ENCODE results near the gene ADCY3. TPM values are rescaled to one million over a fixed set of nuclear protein-coding genes. Genes with fewer than 3 reads are reported as not detected.

The ADCY3 gene
- total and polyA plus RNA-seq, 2 of the 13 experiments (the other 11 are each of a cell fraction or from before 2014, with no cell fraction given): 0.11 to 0.61 TPM

DNA sequence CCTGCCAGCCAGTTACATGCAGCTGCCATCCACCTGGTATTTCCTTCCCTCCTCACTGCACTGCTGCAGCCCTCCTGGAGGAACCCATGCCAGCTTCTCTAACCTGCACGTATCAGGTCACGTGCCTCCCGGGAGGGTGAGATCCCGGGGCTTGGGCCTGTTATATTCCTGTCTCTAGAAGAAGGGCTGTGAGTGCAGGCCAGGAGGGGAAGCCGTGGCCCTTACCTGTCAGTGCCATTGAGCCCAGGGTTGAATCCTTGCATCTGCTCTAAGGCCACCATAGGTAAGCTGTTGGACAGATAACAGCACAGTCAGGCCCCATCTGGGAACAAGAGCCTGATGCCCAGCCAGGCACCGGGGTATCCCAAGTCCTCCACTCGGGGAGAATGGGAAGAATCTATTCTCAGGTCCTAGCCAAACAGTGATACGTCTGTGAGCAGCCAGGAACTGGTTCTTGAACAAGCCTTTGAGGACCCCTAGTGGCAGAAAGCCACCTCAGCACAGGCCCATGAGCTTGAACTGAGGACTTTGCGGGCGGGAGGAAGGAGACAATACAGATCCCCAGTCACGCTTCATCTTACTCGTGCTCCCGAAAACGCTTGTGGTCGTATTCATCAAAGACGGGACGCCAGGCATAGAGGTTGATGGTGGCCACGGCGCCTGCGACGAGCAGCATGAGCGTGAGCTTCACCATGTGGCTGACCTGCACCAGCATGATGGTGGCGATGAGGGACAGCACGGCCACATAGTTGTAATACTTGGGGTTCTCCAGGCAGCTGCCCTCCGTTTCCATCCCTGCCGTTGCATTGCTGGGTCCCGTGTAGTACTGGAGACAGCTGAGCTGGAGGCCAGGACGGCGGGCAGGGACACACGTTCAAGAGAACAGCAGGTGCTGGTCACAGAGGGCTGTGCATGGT is 92.5 kb downstream of the ADCY3 start (continued):
- TF ChIP-seq, protein P1, sequence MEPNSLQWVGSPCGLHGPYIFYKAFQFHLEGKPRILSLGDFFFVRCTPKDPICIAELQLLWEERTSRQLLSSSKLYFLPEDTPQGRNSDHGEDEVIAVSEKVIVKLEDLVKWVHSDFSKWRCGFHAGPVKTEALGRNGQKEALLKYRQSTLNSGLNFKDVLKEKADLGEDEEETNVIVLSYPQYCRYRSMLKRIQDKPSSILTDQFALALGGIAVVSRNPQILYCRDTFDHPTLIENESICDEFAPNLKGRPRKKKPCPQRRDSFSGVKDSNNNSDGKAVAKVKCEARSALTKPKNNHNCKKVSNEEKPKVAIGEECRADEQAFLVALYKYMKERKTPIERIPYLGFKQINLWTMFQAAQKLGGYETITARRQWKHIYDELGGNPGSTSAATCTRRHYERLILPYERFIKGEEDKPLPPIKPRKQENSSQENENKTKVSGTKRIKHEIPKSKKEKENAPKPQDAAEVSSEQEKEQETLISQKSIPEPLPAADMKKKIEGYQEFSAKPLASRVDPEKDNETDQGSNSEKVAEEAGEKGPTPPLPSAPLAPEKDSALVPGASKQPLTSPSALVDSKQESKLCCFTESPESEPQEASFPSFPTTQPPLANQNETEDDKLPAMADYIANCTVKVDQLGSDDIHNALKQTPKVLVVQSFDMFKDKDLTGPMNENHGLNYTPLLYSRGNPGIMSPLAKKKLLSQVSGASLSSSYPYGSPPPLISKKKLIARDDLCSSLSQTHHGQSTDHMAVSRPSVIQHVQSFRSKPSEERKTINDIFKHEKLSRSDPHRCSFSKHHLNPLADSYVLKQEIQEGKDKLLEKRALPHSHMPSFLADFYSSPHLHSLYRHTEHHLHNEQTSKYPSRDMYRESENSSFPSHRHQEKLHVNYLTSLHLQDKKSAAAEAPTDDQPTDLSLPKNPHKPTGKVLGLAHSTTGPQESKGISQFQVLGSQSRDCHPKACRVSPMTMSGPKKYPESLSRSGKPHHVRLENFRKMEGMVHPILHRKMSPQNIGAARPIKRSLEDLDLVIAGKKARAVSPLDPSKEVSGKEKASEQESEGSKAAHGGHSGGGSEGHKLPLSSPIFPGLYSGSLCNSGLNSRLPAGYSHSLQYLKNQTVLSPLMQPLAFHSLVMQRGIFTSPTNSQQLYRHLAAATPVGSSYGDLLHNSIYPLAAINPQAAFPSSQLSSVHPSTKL (CRISPR knock-in tag; IDR thresholded peaks at IDR 0.05): peak; percentile 42; the same call in 1 of the 2 replicates
- TF ChIP-seq FOSL1 (CRISPR knock-in tag; IDR thresholded peaks at IDR 0.05; ENCODE audit: borderline replicate concordance) (no peak), ZNF616 (CRISPR knock-in tag; IDR thresholded peaks at IDR 0.05; ENCODE audit: low read depth) (no peak), HNF4A (CRISPR knock-in tag; IDR thresholded peaks at IDR 0.05) (no peak), ZMAT3 (CRISPR knock-in tag; conservative IDR thresholded peaks at IDR 0.05) (no peak), GTF2F1 (IDR thresholded peaks at IDR 0.05; ENCODE audit: low read length) (no peak), ZNF552 (CRISPR knock-in tag; IDR thresholded peaks at IDR 0.05; ENCODE audit: borderline replicate concordance) (0 out of 2 replicates have a peak, but pooled peaks have one; percentile 24), U2AF2 (IDR thresholded peaks at IDR 0.05; ENCODE audit: low read depth, low read length) (no peak), MZF1 (CRISPR knock-in tag; IDR thresholded peaks at IDR 0.05; ENCODE audit: borderline replicate concordance) (no peak), POLR2AphosphoS5 (IDR thresholded peaks at IDR 0.05; ENCODE audit: low read depth, low read length) (no peak), SMAD1 (CRISPR knock-in tag; IDR thresholded peaks at IDR 0.05; ENCODE audit: borderline replicate concordance, low read depth) (peak; percentile 67; the same call in 1 of the 2 replicates)
- TF ChIP-seq, protein P2, sequence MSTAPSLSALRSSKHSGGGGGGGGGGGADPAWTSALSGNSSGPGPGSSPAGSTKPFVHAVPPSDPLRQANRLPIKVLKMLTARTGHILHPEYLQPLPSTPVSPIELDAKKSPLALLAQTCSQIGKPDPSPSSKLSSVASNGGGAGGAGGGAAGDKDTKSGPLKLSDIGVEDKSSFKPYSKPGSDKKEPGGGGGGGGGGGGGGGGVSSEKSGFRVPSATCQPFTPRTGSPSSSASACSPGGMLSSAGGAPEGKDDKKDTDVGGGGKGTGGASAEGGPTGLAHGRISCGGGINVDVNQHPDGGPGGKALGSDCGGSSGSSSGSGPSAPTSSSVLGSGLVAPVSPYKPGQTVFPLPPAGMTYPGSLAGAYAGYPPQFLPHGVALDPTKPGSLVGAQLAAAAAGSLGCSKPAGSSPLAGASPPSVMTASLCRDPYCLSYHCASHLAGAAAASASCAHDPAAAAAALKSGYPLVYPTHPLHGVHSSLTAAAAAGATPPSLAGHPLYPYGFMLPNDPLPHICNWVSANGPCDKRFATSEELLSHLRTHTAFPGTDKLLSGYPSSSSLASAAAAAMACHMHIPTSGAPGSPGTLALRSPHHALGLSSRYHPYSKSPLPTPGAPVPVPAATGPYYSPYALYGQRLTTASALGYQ (CRISPR knock-in tag; IDR thresholded peaks at IDR 0.05): no peak
- TF ChIP-seq, protein P3, sequence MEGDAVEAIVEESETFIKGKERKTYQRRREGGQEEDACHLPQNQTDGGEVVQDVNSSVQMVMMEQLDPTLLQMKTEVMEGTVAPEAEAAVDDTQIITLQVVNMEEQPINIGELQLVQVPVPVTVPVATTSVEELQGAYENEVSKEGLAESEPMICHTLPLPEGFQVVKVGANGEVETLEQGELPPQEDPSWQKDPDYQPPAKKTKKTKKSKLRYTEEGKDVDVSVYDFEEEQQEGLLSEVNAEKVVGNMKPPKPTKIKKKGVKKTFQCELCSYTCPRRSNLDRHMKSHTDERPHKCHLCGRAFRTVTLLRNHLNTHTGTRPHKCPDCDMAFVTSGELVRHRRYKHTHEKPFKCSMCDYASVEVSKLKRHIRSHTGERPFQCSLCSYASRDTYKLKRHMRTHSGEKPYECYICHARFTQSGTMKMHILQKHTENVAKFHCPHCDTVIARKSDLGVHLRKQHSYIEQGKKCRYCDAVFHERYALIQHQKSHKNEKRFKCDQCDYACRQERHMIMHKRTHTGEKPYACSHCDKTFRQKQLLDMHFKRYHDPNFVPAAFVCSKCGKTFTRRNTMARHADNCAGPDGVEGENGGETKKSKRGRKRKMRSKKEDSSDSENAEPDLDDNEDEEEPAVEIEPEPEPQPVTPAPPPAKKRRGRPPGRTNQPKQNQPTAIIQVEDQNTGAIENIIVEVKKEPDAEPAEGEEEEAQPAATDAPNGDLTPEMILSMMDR (CRISPR knock-in tag; IDR thresholded peaks at IDR 0.05): peak; percentile 99
- TF ChIP-seq, protein P4, sequence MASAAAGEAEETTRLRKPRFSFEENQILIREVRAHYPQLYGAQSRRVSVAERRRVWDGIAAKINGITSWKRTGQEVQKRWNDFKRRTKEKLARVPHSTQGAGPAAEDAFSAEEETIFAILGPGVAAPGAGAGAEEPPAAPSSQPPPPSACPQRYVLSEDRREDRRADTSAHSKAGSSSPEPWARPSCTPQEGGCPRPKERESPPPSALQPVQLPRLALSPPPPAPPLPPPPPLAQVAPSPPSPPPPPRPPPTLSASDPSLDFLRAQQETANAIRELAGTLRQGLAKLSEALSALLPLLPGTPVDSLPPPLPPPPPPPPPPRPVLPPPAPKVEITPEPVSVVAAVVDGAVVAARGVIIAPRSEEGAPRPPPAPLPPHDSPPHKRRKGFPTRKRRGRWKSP (CRISPR knock-in tag; IDR thresholded peaks at IDR 0.05): no peak
- TF ChIP-seq, protein P5, sequence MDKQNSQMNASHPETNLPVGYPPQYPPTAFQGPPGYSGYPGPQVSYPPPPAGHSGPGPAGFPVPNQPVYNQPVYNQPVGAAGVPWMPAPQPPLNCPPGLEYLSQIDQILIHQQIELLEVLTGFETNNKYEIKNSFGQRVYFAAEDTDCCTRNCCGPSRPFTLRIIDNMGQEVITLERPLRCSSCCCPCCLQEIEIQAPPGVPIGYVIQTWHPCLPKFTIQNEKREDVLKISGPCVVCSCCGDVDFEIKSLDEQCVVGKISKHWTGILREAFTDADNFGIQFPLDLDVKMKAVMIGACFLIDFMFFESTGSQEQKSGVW (CRISPR knock-in tag; IDR thresholded peaks at IDR 0.05; ENCODE audit: borderline replicate concordance): no peak
- TF ChIP-seq, protein P6, sequence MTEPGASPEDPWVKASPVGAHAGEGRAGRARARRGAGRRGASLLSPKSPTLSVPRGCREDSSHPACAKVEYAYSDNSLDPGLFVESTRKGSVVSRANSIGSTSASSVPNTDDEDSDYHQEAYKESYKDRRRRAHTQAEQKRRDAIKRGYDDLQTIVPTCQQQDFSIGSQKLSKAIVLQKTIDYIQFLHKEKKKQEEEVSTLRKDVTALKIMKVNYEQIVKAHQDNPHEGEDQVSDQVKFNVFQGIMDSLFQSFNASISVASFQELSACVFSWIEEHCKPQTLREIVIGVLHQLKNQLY (CRISPR knock-in tag; IDR thresholded peaks at IDR 0.05): no peak

Measured in HepG2 (cell line).